IPS-18c (cell line): ENCODE measurements around the gene GRIN3A.

Experiments used
- H3K4me3 ChIP-seq: 2 replicates; pipeline ENCODE4 v1.7.0; 2013; ENCODE audit warnings: low read depth, mild to moderate bottlenecking, low read length, moderate library complexity; ENCODE audit not compliant: insufficient read depth
- H3K9me3 ChIP-seq: one replicate; pipeline ENCODE4 v1.6.1; 2013; ENCODE audit warnings: mild to moderate bottlenecking, low read length, moderate library complexity; ENCODE audit not compliant: control insufficient read depth, insufficient read depth

The GRIN3A gene

GRCh38 chr9:101664453-101664852 lies 74.0 kb downstream of the GRIN3A start:
- Histone ChIP-seq H3K9me3 (no peaks in the 10 kb centered on the region), H3K4me3 (no peak overlapping the region)

GRCh38 chr9:101652601-101653175 lies 85.8 kb downstream of the GRIN3A start:
- H3K4me3 ChIP-seq, result no peak overlapping the region

GRCh38 chr9:101650142-101650541 lies 88.3 kb downstream of the GRIN3A start:
- Histone ChIP-seq H3K4me3 (no peak overlapping the region), H3K9me3 (no peaks in the 10 kb centered on the region)

More at GRCh38 chr9:101652601-101653175, 85.8 kb downstream of the GRIN3A start:
- H3K9me3 ChIP-seq, result no peaks in the 10 kb centered on the region

GRCh38 chr9:101648493-101648892 lies 90.0 kb downstream of the GRIN3A start:
- no peaks in the 10 kb centered on the region for H3K9me3 ChIP-seq
- H3K4me3 ChIP-seq, result no peak overlapping the region

GRCh38 chr9:101639785-101640665 lies 98.4 kb downstream of the GRIN3A start:
- H3K9me3 ChIP-seq, result no peaks in the 10 kb centered on the region
- H3K4me3 ChIP-seq, result no peak overlapping the region

GRCh38 chr9:101639311-101639710 lies 99.1 kb downstream of the GRIN3A start:
- Histone ChIP-seq H3K9me3 (no peaks in the 10 kb centered on the region), H3K4me3 (no peak overlapping the region)

- H3K4me3 ChIP-seq, result no peak overlapping the region
- no peaks in the 10 kb centered on the region for H3K9me3 ChIP-seq
Measured at GRCh38 chr9:101636247-101636646, 102.2 kb downstream of the GRIN3A start.

- Histone ChIP-seq H3K4me3 (no peak overlapping the region), H3K9me3 (no peaks in the 10 kb centered on the region)
Measured at GRCh38 chr9:101635473-101635872, 103.0 kb downstream of the GRIN3A start.

GRCh38 chr9:101634741-101635409 lies 103.6 kb downstream of the GRIN3A start:
- no peak overlapping the region for H3K4me3 ChIP-seq
- H3K9me3 ChIP-seq, result no peaks in the 10 kb centered on the region

GRCh38 chr9:101632611-101633010 lies 105.8 kb downstream of the GRIN3A start:
- Histone ChIP-seq H3K9me3 (no peaks in the 10 kb centered on the region), H3K4me3 (no peak overlapping the region)

GRCh38 chr9:101631892-101632291 lies 106.6 kb downstream of the GRIN3A start:
- H3K4me3 ChIP-seq, result no peak overlapping the region
- no peaks in the 10 kb centered on the region for H3K9me3 ChIP-seq

GRCh38 chr9:101629636-101630035 lies 108.8 kb downstream of the GRIN3A start:
- Histone ChIP-seq H3K9me3 (peaks cover 3% of the 10 kb centered on the region), H3K4me3 (no peak overlapping the region)

- Histone ChIP-seq H3K9me3 (peaks cover 3% of the 10 kb centered on the region), H3K4me3 (no peak overlapping the region)
Measured at GRCh38 chr9:101628173-101628572, 110.3 kb downstream of the GRIN3A start.

- H3K9me3 ChIP-seq, result peaks cover 3% of the 10 kb centered on the region
- H3K4me3 ChIP-seq, result no peak overlapping the region
Measured at GRCh38 chr9:101626295-101626694, 112.2 kb downstream of the GRIN3A start.

GRCh38 chr9:101625876-101626275 lies 112.6 kb downstream of the GRIN3A start:
- Histone ChIP-seq H3K4me3 (no peak overlapping the region), H3K9me3 (peaks cover 3% of the 10 kb centered on the region)

- Histone ChIP-seq H3K9me3 (no peaks in the 10 kb centered on the region), H3K4me3 (no peak overlapping the region)
Measured at GRCh38 chr9:101620452-101620851, 118.0 kb downstream of the GRIN3A start.

GRCh38 chr9:101618698-101619097 lies 119.7 kb downstream of the GRIN3A start:
- Histone ChIP-seq H3K4me3 (no peak overlapping the region), H3K9me3 (no peaks in the 10 kb centered on the region)

- Histone ChIP-seq H3K4me3 (no peak overlapping the region), H3K9me3 (no peaks in the 10 kb centered on the region)
Measured at GRCh38 chr9:101605547-101605946, 132.9 kb downstream of the GRIN3A start.
